NCI-H2081 treated with DMSO at 0.1 percent for 48 hours (cell line): Measurements from ENCODE around the gene RPS27.

Source experiments
- DNase-seq: peaks from one replicate; lab custom pipeline; 2025; lab: John Stamatoyannopoulos, UW

RPS27 gene

DNA sequence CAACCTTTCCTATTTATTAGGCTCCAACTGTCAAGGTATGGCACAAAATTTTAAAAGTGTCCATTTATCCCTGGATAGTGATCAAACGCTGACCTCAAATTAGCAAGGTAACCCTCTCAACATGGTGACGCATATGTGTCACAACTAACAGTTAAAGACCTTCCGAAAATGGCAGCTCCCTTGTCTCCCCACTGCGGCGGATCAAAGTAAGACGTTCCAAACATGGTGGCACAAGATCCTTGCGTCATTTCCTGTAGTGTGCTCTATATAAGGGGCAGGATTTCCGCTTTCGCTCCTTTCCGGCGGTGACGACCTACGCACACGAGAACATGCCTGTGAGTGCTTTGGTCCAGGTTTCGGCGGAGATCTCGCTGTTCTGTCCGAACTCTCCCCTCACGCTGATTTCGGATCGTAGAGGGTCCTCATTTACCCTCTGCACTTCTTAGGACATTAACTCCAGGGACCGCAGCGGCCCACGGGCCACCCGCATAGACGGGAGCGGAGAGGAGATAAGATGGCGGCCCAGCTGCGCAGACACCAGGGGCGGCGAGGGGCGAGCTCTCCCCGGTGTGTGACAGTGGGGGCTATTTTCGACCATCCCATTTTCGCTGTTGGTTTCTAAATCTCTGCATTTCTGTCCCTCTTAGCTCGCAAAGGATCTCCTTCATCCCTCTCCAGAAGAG, at the start of gene RPS27:
TSS of gene RPS27 (plus strand) at position 295 of the 683 bp plus-strand sequence. CDS start at position 330, 35 bp downstream.
- DNase-seq: peak; percentile 99

DNA sequence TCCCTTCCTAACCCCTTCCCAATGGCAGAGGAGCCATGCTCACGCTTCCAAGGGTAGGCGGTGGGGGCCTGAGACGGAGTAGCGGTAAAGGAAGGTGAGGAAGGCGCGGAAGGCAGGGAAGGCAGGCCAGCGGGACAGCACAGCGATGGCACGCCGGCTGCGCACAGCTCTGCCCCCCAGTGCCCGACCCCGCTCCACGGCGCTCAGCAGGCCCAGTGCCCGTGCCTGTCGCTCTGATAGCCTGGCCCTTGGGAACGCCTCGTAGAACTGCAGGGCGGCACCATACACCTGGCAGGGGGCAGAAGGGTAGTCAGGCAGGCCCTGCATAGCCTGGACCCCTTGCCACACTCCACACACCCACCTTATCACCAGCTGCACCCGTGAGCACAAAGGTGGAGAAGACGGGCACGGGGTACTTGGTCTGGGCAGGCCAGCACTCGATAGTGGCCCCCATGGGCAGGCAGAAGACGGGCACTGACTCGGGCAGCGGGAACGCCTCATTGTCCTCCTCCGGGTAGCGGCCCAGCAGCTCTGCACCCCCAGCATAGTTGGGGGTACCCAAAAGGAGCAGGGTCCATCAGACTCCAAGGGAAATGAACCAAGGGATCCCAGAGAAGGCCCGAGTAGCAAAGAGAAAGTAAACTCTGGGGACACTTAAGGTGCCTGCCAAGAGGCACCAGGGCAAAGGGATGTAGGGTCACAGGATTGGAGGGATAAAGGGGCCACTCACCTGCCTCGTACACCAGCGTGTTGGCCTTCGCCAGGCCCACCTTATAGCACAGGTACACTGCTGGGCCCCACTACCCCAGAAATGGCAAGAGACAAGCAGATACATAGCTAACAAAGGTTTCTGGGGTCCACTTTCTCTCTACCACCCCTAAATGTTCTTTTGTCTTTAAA, 48.5 kb upstream of the RPS27 start:
- no peak for DNase-seq

DNA sequence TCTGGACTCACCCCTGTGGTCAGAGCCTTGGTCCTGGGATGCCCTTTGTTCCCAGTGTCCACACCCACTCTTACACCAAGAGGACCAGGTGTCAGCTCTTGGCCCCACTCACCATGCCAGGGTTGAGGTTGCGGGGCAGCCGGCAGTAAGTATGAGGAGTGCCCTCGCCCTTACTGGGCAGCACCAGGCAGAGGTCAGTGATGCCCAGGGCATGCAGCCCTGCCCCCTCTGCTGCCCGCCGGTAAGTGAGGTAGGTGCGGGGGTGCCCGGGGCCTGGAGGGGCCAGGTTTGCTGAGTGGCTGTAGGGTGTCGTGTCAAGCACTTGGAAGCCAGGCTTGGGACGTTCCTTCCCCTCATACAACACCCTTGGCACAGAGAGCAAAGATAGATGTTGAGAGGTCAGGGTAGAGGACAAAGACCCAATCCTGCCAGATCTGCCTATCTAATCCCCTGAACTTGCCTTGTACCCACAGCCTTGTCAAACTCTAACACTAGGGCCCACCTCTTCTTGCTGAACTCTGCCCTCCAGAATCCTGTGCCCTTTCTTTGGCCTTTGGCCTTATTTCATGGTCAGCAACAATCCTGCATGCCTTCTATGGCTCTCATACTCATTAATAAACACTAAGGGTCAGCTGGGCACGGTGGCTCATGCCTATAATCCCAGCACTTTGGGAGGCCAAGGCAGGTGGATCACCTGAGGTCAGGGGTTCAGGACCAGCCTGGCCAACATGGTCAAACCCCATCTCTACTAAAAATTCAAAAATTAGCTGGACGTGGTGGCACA, 47.6 kb upstream of the RPS27 start:
- DNase-seq: no peak

- DNase-seq: no peak
Measured at GRCh38 chr1:153944005-153944826, 46.3 kb upstream of the RPS27 start.

DNA sequence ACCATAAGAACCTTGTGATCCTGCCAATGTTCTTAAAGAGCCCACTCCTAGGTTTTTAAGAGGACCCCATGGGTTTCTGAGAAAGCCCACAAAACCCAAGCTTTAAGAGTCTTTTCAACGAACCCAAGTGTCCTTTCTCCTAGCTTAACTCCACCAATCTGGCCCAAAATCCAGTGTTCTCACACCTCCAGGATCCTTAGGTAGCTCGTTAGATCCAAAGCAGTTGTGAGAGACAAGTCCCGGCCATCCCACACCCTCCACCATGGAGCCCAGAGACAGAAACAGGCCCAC, 45.8 kb upstream of the RPS27 start:
- no peak for DNase-seq

- DNase-seq: no peak
Measured at GRCh38 chr1:153945131-153945794, 45.3 kb upstream of the RPS27 start.

DNA sequence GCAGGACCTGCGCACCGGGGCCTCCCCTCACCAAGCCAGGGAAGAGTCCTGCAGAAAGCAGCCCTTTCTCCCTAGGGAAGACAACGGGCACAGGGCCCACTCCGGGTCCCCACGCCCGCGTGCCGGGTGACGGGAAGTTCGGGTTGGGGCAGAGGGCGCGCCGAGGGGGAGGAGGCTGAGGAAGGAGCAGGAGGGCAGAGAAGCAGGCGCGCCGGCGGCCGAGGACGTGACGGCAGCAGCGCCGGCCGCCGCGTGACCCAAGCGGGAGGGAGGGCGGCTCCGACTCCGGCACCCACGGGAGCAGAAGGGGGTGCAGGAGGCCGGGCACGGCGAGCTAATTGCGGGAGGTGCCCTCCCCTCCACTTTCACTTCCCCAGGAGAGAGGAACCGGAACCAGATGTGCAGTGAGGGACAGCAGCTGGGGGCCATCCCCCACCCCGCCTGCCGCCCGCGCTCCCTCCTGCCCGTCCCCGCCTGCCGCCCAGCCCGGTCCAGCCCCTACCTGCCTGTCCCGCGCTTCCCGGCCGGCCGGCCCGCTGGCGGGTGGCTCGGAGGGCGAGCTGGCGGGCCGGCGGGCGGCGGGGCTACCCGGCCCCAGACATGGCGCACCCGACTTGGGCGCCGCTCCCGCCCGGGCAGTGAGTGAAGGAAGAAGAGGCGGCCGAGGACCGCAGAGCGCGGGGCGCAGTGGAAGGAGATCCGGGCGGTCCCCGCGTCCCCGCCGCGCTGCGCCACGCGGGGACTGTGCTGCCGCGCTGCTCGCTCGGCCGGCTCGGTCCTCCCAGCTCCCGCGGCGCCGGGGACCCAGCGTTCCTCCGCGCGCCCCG, 44.6 kb upstream of the RPS27 start:
- DNase-seq: no peak

GRCh38 chr1:153946622-153947241, 43.8 kb upstream of the RPS27 start, which contains the start of gene DENND4B:
Gene DENND4B, minus strand, starts transcription at chr1:153946718. Its CDS starts 2,344 bp downstream, at chr1:153944374.
- DNase-seq: no peak

DNA sequence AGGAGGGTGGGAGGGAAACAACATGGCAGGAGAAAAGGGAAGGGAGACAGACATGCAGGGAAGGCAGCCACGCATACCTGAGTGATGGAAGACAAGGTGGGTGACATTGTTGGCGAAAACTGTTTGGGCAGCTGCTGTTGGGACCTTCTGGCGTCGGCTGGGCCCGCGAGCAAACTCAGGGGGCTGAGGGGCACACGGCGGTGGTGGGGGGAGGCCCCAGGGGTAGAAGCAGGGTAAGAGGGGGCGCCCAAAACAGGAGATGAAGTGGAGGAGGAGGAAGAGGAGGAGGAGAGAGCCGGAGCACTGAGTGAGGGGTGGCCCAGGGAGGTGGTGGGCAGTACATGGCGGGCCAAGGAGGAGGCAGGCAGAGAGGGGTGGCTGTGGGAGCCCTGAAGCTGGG, 39.4 kb upstream of the RPS27 start:
- no peak for DNase-seq

DNA sequence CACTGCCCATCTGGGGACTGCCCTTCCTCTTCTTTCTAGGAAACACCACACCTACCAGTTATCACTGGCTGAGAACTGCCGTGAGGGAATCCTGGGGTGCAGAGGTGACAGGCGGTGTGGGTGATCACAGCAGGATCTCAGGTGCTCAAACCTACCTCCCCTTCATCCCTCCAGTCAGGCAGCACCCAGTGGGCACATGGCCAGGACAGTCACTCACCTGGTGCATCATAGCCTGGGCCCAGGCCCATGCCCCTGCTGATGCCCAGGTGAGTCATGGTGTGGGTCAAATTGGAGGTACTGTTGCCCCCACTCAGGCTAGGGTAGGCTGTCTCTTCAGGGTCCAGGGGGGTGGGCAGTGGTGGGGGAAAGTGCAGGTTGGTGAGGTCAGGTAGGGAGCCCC, 38.8 kb upstream of the RPS27 start:
- DNase-seq: no peak

GRCh38 chr1:153953859-153954365, 36.6 kb upstream of the RPS27 start:
- no peak for DNase-seq

DNA sequence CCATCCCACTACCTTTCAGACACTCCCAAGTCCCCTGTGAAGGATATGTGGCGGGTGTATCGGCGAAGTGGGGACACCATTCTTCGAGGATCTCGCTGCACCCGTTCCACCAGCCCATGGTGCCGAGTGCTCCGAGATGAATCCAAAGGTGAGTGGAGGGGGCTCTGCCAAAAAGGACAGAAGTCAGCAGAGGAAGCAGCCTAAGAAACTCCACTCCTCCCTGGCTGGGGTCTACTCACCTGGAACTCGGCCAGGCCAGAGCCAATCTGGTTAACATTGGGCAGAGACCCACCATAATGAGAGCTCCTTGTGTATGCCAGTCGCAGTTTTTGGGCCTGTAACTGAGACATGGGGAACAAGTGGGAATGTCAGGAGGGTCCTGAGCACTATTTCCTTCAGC, 35.7 kb upstream of the RPS27 start:
- no peak for DNase-seq

GRCh38 chr1:153956997-153957715, 33.4 kb upstream of the RPS27 start:
- no peak for DNase-seq

- no peak for DNase-seq
Measured at GRCh38 chr1:153957744-153958110, 32.8 kb upstream of the RPS27 start.

- peak; percentile 99 for DNase-seq
Measured at GRCh38 chr1:153958111-153958960, 32.2 kb upstream of the RPS27 start, which contains the start of gene CRTC2. Gene CRTC2, minus strand, starts transcription at chr1:153958612. Its CDS starts 115 bp downstream, at chr1:153958497.

- DNase-seq: no peak
Measured at GRCh38 chr1:153958961-153959260, 31.7 kb upstream of the RPS27 start.

DNA sequence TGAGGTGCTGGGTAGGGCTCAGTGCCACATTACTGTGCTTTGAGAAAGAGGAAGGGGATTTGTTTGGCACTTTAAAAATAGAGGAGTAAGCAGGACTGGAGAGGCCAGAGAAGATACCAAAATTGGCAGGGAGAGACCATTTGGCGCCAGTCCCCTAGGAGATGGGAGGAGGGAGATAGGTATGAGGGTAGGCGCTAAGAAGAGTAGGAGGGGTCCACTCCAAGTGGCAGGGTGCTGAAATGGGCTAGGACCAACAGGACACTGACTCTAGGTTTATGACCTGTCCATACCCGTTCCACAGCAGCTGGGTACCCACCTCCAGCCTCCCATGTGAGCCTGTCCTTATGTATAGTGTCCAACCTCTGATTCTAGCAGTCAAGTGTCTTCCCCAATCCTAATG, 31.1 kb upstream of the RPS27 start:
- DNase-seq: no peak

GRCh38 chr1:153960206-153960605, 30.4 kb upstream of the RPS27 start:
- DNase-seq: no peak
